DOHH2 (cell line): ENCODE results near the gene CCSER2.
"Not testable (repeated sequence)": the region's sequence is repeated elsewhere in the genome, so short reads cannot be mapped to it uniquely, and the experiment has no call there.

Experiments used
- EZH2phosphoT487 ChIP-seq: fragments of 200-600 bp; sonication (generic); IDR thresholded peaks from 2 replicates; pipeline ENCODE4 v1.6.1; 2017; ENCODE audit warnings: borderline replicate concordance, mild to moderate bottlenecking, antibody characterized with exemption, low read length, moderate library complexity, mixed read lengths
- TF ChIP-seq, protein P1 (sequence below): fragments of 200-600 bp; sonication (generic); IDR thresholded peaks from one replicate; pipeline ENCODE4 v1.5.1; 2014; ENCODE audit warnings: antibody characterized with exemption, mild to moderate bottlenecking, low read depth, low read length; ENCODE audit not compliant: poor library complexity, severe bottlenecking

DNA sequence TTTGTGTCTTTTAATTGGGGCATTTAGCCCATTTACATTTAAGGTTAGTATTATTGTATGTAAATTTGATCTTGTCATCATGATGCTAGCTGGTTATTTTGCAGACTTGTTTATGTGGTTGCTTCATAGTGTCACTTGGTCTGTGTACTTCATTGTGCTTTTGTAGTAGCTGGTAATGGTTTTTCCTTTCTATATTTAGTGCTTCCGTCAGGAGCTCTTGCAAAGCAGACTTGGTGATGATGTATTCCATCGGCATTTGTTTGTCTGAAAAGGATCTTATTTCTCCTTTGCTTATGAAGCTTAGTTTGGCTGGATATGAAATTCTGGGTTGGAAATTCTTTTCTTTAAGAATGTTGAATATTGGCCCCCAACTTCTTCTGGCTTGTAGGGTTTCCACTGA lies 85.7 kb downstream of the CCSER2 start:
- TF ChIP-seq, protein P1, sequence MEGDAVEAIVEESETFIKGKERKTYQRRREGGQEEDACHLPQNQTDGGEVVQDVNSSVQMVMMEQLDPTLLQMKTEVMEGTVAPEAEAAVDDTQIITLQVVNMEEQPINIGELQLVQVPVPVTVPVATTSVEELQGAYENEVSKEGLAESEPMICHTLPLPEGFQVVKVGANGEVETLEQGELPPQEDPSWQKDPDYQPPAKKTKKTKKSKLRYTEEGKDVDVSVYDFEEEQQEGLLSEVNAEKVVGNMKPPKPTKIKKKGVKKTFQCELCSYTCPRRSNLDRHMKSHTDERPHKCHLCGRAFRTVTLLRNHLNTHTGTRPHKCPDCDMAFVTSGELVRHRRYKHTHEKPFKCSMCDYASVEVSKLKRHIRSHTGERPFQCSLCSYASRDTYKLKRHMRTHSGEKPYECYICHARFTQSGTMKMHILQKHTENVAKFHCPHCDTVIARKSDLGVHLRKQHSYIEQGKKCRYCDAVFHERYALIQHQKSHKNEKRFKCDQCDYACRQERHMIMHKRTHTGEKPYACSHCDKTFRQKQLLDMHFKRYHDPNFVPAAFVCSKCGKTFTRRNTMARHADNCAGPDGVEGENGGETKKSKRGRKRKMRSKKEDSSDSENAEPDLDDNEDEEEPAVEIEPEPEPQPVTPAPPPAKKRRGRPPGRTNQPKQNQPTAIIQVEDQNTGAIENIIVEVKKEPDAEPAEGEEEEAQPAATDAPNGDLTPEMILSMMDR, result not testable (repeated sequence)
- not testable (repeated sequence) for TF ChIP-seq EZH2phosphoT487
